GM21447 (cell line): ENCODE data around the gene MYO5B.

Experiments used
- ATAC-seq: cut with Tn5 transposase; IDR thresholded peaks from one replicate; pipeline ENCODE4 v1.9.1; 2021; ENCODE audit not compliant: unreplicated experiment

The MYO5B gene

DNA sequence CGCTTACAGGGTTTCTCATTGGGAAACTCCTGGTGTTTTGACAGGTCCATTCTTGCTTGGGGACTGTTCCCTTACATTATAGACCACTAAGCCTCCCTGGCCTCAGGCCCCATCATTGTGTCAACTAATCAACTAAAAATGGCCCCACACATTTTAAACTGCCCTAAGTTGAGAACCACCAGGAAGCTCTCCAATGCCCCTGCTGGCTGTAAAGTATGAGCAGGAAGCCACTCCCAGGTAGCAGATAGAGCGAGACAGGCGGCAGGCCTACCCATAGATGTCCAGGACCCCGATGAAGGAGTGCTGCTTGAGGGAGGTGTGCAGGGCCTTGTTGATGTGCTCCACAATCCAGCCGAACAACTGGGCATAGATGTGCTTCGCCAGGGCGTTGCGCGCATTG is 220.9 kb downstream of the MYO5B start:
- no peak for ATAC-seq

DNA sequence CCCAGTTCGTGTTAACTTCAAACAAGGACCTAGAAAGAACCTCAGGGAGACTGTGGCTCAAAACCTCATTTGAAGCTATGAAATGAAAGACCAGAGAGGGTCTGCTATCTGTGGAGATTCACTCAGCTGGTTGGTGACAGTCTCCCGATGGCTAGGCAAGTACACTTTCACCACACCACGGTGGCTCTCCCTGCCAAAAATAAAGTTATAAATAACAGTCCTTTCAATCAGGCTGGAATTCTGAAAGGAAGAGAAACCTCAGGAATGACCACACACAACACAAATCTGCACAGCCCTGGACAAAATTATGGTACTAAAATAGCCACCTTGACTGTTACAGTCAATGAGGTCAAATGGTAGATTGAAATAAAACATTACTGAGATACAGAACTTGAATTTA is 221.4 kb downstream of the MYO5B start:
- ATAC-seq = no peak

DNA sequence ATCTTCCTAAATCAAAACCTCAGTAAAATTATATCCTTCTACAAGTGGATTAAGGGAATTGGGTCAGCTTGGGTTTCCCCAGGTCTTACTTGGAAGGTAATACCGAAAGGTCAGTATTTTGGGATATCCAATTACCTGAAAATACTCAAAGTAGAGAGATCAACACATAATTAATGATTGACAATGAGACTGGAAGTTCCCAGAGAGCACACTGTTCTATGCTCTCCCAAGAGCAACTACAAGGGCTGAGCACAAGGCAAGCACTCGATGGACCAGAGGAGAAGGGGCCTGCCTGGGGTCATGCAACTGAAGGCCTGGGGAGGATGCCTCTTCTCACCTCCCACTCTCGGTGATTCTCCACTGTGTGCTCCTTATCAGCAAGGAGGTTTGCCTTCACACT is 222.4 kb downstream of the MYO5B start:
- no peak for ATAC-seq

DNA sequence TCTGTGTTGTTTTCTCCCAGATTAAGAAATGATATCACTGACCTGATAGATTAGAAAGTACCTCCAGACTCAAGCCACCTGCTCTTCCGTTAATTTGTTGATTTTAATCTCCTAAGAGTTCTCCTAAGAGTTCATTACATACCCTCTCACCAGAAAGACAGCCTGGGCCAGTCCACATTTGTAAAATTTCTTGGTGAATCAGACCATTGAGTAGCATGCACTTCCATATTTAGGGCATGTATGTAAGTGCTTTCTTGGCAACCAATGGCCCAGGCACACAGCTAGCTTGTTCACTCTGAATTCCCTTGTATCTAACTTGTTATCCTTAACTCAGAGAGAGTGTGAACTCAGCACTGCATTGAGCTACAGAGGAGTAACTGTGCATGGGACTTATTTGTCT is 223.5 kb downstream of the MYO5B start:
- ATAC-seq = no peak

DNA sequence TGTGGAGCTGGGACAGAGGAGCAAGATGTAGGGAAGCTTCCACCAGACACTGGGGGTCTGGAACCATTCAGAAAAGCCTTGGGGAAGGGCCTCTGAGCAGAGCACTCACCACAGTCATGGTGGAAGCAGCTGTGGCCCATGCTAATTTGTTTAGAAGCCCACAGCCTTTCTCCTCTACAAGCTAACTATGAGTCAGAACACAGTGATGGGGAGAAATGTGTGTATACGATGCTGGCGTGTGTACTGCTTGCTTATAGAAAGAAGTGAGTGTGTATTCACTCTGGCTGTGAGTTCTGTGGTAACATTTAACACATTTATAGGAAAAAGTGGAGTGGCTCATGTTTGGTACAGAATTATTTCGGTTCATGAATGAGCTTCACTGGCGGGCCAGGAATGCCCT is 224.6 kb downstream of the MYO5B start:
- ATAC-seq = peak; percentile 36

DNA sequence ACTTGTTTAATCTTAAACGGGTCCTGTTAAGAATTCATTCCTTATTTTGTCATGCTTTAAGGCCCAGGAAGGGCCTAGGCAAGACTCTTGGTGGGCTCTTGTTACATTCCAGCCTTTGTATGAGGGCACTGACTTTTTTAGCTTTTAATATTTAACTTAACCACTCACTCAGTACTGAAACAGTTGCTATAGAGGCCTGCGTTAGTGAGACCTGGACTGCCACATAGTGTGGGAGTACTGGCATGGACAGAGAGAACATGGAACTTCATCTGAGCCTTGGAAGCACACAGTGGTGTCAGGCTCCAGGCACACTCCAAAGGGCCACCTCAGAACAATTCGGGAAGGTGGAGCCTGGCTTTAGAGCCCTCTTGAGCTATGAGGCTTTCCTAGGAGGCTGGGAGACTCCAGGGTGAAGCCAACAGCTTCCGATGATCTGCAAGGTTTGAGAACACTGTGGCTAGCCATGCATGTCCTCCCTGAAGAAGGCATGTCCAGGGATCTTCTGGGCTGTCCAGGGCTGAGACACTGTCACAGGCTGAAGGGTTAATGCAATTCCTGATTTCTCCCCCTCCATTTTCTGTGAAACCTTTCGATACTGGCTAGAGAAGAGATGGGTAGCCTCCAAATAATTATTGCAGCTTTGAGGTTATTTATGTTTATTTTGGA is 226.2 kb downstream of the MYO5B start:
- no peak for ATAC-seq

DNA sequence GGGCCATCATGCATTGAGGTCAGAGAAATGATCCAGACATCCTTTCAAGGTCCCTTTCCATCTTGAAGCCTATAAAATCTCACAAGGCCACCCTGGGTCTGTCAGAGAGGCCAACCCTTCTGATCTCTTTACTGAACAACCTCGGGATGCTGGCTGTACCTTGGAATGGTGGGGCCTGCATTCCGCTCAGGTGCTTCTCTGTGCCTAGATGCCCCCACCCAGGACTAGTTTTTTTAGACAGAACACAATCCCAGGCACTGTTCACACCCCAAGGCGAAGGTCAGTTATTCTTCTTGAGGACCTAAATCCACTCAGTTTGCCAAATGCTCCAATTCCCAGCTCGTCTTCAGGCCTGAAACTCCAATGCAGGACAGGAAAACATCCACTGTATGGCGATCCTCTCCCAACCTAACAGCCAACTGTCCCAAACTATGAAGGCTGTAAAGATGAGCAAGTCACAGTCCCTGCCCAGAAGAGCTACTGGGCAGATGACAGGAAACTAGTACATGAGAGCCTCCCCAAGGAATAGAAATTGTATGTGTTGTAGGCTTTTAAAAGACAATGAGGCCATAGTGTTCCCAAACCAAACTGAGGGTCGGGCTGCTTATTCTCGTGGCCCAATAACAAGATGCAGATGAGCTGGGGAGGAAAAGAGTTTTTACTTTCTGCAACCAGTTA is 227.2 kb downstream of the MYO5B start:
- peak; percentile 48 for ATAC-seq

DNA sequence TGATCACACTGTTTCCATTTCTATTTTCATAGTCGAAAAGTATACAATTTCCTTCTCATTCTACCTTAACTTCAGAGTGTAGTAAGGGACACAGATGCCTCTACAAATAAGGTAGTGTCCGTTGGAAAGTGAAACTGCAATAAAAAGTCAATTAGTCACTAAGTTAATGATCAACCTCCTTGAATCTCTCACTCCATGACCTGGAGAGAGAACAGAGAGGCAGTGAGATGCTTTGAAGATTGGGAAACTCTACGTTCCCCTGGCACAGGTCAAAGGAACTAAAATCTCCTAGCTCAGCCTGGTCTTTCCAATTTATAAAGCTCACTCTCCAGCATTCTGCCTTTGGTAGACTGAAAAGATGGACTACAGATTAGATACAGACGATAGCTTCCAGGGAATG is 227.8 kb downstream of the MYO5B start:
- peak; percentile 79 for ATAC-seq

DNA sequence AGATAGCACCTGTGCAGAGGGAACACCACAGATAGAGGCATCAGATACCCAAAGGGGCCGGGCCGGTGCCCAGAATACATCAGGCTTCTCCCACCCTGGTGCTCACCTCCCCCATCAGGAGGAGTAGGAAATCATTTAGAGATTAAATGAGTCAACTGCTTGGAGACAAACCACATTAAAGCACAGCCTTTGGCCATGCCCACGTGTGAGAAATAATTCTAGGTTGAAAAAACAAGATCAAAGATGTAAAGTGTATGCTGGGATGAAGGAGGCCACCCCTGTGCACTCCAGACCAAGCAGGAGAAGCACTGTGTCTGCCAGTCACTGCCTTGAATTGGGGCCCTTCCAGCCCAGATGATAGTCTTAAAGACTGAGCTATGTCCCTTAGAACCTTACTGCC is 228.9 kb downstream of the MYO5B start:
- ATAC-seq = no peak

DNA sequence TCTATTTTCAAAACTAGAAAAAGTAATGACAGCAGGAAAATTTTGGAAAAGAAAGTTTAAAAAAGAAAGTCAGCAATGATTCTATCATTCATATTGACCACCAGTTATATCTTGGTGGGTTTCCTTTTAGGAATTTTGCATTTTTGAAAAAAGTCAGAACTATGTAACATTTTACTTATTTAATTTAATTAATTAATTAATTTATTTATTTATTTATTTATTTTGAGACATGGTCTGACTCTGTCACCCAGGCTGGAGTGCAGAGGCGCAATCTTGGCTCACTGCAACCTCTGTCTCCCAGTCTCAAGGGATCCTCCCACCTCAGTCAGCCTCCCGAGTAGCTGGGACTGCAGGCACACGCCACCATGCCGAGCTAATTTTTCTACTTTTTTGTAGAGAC is 231.7 kb downstream of the MYO5B start:
- ATAC-seq = no peak

DNA sequence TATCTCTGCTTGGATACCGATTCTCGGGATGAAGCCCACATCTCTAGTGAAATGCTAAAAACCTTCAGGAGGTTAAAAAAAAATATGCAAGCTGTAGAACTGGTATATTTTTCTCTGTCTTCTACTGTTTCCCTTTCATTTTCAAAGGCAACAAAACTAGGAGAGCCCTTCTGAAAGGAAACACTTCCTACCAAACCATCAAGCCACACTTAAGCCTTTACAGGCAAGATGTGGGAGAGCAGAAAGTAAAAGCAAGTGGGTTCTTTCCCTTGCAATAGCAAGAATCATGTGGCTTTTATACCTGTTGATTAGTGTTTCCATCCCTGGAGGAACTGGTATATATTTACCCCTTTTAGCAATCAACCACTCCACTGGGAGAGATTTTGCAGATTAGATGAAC is 233.7 kb downstream of the MYO5B start:
- ATAC-seq = no peak

DNA sequence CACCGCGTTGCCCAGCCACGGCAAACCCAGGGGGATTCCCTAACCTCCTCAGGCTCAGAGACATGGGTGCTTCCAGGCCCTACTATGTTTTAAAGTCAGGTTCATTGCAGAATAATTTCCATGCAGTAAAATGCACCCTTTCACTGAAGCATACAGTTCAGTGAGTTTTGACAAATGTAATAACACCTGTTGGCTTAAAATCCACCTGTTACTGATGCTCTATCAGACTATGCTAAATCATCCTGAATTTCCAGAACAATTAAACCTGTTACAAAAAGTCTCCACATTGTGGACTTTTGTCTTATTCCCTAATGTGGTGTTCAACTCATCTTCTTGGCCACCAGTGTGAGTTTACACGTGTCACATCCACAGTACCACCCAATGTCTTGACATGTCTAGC is 234.6 kb downstream of the MYO5B start:
- no peak for ATAC-seq

DNA sequence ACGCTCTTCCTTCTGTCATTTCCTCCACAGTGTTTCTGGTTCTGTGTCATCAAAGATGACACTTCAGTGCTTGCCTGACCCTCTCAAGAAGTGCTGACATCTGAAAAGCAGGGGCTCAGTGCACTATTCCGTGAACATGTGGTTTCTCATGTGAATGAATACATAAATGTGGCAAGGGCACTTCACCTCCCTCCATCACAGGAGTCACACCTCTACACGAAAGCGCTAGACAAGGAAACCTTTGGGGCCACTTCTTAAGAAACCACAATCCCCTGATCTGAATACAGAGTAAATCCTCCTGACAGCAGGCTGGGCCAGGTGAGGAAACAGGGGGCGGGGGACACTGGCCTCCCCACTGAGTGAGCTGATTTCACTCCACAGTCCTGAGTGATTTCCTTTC is 235.8 kb downstream of the MYO5B start:
- ATAC-seq = peak; percentile 61

DNA sequence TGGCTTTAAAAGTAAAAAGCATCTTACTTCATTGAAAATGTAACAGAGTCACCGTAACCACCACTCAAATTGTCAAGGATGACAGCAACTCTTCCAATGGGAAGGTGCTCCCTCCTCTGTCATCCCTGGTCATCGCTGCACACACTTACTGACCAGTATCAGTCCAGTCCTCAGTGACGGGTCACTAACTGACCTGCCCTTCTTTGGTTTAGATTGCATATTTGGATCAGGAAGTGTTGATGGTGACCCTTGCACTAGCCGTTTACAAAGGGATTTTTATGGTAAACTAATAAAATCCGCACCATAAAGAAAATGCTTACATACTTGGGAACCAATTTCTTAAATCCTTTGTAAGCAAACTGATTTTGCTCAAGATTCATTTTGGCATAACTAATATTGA is 239.7 kb downstream of the MYO5B start:
- no peak for ATAC-seq

DNA sequence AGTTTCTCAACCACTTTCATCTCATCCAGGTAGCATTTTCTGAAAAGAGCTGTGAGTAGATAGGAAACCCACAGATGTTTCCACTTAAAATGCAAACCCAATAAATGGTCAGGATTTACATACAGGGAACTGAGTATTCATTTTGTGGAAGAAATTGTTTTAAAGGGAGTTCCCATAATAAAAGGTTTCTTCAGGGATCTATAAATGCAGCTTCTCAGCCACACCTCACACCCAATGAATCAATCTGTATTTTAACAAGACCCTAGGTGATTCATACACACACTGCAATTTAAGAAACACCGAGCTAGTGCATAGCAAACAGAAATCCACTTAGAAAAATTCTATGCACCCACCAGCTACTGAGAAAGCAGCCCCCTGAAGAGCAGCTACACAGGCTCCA is 241.6 kb downstream of the MYO5B start:
- no peak for ATAC-seq

DNA sequence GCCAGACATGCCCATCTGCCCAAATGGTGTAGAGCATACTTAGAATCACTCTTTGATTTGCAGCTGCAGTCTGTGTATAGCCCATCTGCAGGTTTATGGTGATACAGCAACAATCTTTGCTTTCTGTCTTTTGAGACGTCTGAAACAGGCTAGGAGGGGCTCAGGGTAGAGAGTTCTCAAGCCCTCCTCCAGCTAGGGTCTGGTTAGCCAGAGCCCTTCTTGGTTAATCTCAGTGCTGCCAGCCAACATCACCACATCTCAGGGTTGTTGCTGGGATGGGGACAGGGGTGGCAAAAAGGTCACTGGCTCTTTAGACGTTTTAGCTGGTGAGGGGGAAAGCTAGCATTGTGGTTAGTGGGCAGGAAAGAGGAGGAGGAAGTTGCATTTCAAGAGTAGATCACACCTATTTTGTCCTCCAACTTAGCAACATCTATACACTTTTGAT is 245.0 kb downstream of the MYO5B start:
- ATAC-seq = no peak

DNA sequence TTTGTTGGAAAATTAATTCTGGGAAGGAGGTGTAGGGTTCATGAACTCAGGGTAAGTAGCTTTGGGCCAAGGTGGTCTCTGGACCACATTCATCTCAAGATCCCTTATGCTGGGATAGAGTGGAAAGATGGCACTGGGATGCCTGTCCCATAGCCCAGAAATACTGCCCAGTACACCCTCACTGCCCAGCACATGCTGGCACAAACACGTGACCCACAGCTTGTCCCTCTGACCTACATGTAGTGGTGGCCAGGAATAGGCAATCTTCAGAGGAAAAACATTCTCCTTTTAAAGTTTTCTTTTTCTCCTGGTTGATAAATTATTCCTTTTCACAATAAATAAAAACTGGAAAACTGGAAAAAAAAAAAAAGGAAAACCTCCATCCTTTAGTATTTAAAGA is 246.0 kb downstream of the MYO5B start:
- no peak for ATAC-seq

DNA sequence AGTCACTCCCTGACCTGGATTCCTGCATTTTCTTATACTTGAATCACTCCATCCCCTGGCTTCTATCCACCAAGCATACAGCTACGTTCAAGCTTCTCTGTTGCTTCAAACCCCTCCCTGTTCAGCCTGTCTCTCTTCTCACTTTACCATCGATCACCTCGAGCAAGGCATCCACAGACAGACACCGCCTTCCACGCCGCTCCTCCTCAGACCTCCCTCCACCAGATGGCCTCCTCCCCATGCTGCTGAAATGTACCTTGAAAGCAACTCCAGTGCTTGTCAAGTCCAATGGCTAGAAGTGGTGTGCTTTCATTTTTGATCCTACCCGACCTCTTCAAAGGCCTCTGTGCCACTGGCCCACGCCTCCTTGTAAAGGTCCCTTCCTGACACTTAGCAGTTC is 250.3 kb downstream of the MYO5B start:
- ATAC-seq = no peak

DNA sequence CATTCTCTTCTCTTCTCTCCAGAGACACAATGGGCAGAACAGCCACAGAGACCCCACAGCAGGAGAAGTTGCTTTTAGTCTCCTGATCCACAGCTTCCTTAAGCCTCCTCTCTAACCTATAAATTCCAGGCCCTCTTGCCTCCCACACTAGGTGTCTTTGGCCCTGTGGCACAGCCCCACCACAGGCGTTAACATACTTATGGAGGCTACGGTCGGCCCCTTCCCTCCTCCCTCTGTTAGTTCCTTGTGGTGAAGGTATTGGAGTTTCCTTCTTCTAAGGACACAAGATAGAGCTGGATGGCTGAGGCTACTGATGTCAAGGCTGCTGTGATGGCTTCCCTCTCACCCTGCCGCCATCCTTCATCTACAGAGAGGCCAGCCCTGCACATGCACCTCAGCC is 258.1 kb downstream of the MYO5B start:
- ATAC-seq = no peak

DNA sequence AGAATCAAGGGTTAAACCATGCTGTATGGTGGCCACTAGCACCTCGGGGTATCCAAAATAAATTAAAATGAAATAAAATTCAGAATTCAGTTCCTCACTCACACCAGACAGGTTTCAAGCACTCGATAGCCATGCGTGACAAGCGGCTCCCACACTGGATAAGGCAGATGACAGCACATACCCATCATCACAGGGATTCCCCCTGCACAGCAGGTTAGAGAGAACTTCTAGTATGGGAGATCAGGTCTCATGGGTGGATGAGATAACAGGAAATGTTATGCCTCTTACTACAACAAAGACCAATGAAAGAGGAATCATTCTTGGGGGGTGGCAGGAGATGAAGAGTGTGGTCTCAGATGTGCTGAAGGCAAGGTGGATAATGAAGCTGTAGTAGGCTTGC is 259.7 kb downstream of the MYO5B start:
- no peak for ATAC-seq

DNA sequence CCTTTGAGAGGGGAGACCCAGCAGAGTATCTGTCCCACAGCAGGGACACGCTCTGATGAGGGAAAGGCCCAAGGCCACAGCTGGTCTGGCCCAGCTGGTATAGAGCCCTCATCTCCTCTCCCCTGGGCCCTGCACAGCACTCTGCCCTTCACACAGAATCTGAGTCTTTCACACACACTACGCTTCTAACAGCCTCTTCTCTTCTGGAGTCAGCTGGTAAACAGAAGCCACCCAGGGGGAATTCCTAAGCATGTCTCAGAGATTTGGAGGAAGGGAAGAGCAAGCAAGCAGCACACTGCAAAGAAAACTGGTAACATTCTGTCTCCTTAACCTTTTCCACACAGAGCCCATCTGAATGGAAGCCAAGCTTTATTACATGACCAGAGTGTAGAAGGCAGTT is 260.5 kb downstream of the MYO5B start:
- no peak for ATAC-seq

DNA sequence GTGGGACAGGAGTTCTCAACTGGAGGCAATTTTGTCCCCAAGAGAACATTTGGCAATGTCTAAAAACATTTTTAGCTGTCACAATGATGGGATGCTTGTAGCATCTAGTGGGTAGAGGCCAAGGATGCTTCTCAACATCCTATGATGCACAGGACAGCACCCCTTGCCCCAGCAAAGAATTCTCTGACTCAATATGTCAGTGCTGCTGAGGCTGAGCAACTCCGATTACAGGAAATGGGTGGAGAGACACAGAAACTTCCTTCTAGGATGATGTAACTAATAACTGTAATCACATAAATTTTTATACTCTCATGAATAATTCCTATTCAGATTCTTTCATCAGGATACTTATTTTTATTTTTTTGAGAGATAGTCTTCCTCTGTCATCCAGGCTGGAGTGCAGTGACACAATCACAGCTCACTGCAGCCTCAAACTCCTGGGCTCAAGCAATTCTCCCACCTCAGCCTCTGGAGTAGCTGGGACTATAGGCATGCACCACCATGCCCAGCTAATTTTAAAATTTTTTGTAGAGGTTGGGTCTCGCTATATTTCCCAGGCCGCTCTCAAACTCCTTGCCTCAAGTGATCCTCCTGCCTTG is 261.3 kb downstream of the MYO5B start:
- ATAC-seq = no peak

DNA sequence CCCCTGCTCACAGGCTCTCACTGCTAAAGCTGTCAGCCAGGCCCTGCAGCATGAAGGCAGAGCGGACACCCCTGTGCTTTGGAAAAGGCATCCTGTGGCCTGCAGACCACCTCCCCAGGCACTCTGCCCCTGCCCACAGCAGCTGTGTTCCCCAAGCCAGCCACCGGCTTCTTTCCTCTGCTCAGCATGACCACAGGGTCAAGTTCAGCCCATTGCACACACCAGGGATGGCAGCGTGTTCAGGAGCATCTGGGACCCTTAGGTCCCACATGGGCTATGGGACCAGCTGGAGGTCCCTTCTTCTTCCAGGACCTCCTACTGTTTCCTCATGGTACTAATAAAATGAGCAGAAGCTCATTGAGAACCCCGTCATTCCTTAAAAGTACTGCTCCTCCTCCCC is 263.2 kb downstream of the MYO5B start:
- no peak for ATAC-seq
